Upper lobe of left lung (tissue), 4 donors: ENCODE results near the gene CCDC13.

ENCODE experiments used
- CTCF ChIP-seq, 6 experiments: fragments of 450-650 bp in 4 of 6; fragments of 200-600 bp in 2 of 6; sonication (generic) in 2 of 6; IDR thresholded peaks; one replicate each; pipeline ENCODE4 v1.5.1; 2016 to 2019; ENCODE audit warnings: antibody characterized with exemption in 6 of 6
- POLR2A ChIP-seq, 4 donors: fragments of 450-650 bp; IDR thresholded peaks; one replicate each; pipeline ENCODE4 v1.5.1; 2016 to 2017; ENCODE audit warnings: antibody characterized with exemption in 4 of 4, mild to moderate bottlenecking in 2 of 4
- POLR2AphosphoS5 ChIP-seq, 2 donors: sonication (generic); formaldehyde crosslinking; IDR thresholded peaks; one replicate each; pipeline ENCODE4 v1.5.1; 2017; ENCODE audit warnings: antibody characterized with exemption in 2 of 2

- TF ChIP-seq POLR2A (IDR thresholded peaks at IDR 0.05) (no peak), CTCF (IDR thresholded peaks at IDR 0.05) (no peak), POLR2AphosphoS5 (IDR thresholded peaks at IDR 0.05) (no peak)
Observed at GRCh38 chr3:42749025-42749752, 23.9 kb downstream of the CCDC13 start.
